Aorta (tissue), 5 donors: ENCODE results near the gene KLHL30. TPM values are rescaled to one million over a fixed set of nuclear protein-coding genes. Genes with fewer than 3 reads are reported as not detected.
"Not testable (repeated sequence)": the region's sequence is repeated elsewhere in the genome, so short reads cannot be mapped to it uniquely, and the experiment has no call there.

Experiments used
- ATAC-seq: fragments of 200-7000 bp; cut with Tn5 transposase; one replicate; pipeline ENCODE4 v1.9.1; 2022; ENCODE audit warnings: moderate library complexity; ENCODE audit not compliant: low FRiP score
- DNase-seq, 2 donors: peaks; one replicate each; pipeline ENCODE4 v3.0.0-alpha.2; 2020
- H3K27ac ChIP-seq, 2 donors: one replicate each; pipeline ENCODE4 v1.5.1; 2013; ENCODE audit warnings: low read length in 2 of 2, mild to moderate bottlenecking in 2 of 2, moderate library complexity in 2 of 2, control low read depth in 1 of 2, inconsistent platforms in 1 of 2, low read depth in 1 of 2
- H3K27me3 ChIP-seq, 2 donors: one replicate each; pipeline ENCODE4 v1.6.1; 2013; ENCODE audit warnings: control low read depth in 1 of 2, low read length in 1 of 2, mild to moderate bottlenecking in 1 of 2, moderate library complexity in 1 of 2; ENCODE audit not compliant: insufficient read depth in 2 of 2, control insufficient read depth in 1 of 2
- H3K36me3 ChIP-seq, 2 donors: one replicate each; pipeline ENCODE4 v1.6.1; 2013; ENCODE audit warnings: control low read depth in 1 of 2, low read length in 1 of 2, mild to moderate bottlenecking in 1 of 2; ENCODE audit not compliant: insufficient read depth in 2 of 2, control insufficient read depth in 1 of 2
- H3K4me1 ChIP-seq, 2 donors: one replicate each; pipeline ENCODE4 v1.6.1; 2013; ENCODE audit warnings: low read length in 2 of 2, control low read depth in 1 of 2, mild to moderate bottlenecking in 1 of 2, moderate library complexity in 1 of 2; ENCODE audit not compliant: insufficient read depth in 2 of 2, control insufficient read depth in 1 of 2
- H3K4me3 ChIP-seq, 2 donors: one replicate each; pipeline ENCODE4 v1.5.1; 2013; ENCODE audit warnings: low read length in 2 of 2, control low read depth in 1 of 2, mild to moderate bottlenecking in 1 of 2
- H3K9me3 ChIP-seq: one replicate; pipeline ENCODE4 v1.6.1; 2013; ENCODE audit warnings: mild to moderate bottlenecking, low read length; ENCODE audit not compliant: control insufficient read depth
- WGBS, 2 donors: extraction: QIAGEN DNeasy Blood & Tissue Kit; methylation state at CpG; one replicate each; pipeline ENCODE4 v1.1.7; 2013; 5-methylcytosine and 5-hydroxymethylcytosine counted together
- intact Hi-C, 2 donors: fragments of 100-400 bp; cut with DNase I; formaldehyde crosslinking; loops; one replicate each; pipeline versions ENCODE4 v1.14.2 to v1.15.0; 2022
- polyA plus RNA-seq, 2 donors: library from polyadenylated mRNA; stranded (reverse); fragments of 200-250 nt; gene quantifications; one replicate each; pipeline ENCODE4 v1.2.3, GENCODE V29; 2013
- total RNA-seq, 2 donors: library from RNA; stranded (reverse); fragmentation: NEBNext Ultra II Directional; extraction: Animal tissue kit (Norgen Biotek cat#: 25700); gene quantifications; one replicate each; pipeline ENCODE4 v1.2.1, GENCODE V29; 2021
- donor health status: healthy with polysubstance abuse.
- donor health status: Bipolar disorder and iron deficiency.
- donor health status: DM: no; HTN: no; CAD: no.
- donor health status: DM: no; HTN: no; CAD: no.
- donor health status: DM: yes; HTN: yes; CAD: no.

Gene KLHL30
- total and polyA plus RNA-seq, 4 donors, result 3.5 to 9.0 (median 6.7) TPM

DNA sequence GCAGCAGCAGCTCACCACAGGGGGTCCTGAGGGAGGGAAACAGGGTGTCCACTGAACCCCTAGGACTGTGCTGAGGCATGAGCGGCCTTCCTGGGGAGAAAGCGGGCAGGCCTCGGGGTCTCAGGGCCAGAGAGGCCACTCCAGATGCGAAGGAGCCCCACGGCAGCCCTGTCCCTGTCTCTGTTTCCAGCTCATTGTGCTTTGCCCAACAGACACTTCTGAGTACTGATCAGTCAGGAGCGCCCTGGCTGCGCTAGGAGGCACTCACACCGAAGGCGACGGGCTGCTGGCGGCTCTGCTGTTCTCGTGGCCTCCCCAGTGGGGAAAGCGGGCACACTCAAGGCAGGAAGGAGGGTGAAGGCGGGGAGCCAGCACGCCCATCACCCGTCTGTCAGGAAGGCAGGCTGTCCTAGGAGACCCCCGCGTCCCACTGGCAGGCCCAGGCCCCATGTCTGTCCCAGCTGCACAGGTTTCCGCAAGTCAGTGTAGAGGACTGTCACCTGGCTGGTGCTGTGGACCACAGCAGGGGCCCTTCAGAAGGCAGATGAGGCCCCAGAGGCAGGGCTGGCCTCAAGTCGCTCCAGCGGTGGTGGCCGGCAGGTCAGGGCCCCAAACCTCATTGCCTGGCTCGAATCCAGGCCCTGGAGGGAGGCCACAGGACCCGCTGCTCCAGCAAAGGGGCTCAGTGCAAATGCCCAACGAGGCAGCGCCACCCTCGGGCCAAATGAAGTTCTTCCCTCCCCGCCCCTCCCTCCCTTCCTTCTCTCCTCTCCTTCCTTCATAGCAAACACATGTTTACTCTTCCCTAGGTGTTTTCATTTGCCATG, 31.6 kb upstream of the KLHL30 start:
- Histone ChIP-seq H3K9me3 (no peaks in the 10 kb centered on the region), H3K4me3 (no peak overlapping the region), H3K27ac (no peak overlapping the region), H3K36me3 (no peaks in the 10 kb centered on the region), H3K4me1 (no peaks in the 10 kb centered on the region), H3K27me3 (no peaks in the 10 kb centered on the region)
- peak; percentile 49 to 72 for DNase-seq
- WGBS, 2 donors, result 84 to 88% methylated on average over 28 of the region's 28 CpGs
- ATAC-seq, result no peak
- intact Hi-C loops, result no loop called here

DNA sequence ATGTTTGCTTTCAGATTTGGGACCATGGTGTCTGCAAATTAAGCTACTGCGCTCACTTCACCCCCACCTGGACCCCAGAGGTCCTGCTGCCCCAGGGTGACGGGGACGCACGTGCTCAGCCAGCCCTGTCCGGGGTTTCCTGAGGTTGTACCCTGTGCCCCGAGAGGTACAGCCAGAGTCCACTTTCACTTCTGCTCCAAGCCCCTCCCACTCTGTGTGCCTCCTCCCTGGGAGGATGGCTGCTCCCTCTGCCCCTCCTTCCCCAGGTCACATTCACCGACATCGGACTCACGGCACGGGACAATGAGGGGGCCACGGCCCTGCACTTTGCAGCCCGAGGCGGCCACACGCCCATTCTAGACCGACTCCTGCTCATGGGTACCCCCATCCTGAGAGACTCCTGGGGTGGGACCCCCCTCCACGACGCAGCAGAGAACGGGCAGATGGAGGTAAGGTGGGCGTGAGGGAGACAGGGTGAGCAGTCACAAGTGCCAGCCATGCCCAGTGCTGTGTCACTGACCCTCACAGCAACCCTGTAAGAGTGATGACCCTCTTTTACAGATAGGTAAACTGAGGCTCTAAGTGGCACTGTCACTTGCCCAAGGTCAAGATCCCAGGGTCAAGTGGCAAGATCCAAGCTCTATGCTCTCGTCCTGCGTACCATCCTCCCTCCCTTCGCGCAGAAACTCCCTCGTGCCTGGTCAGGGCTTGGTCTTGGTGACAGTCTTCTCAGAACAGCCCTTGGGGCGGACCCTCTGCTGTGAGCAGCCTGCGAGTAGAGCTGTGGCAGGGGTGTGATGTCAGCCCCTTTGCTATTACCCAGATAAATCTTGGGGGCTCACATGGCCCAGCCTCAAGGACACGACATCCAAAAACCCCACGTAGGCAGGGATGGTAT, 30.7 kb upstream of the KLHL30 start:
- DNase-seq, result peak in 1 of 2 donors; percentile 46
- H3K27ac ChIP-seq, result no peak overlapping the region
- no peaks in the 10 kb centered on the region for H3K36me3 ChIP-seq
- H3K27me3 ChIP-seq, result no peaks in the 10 kb centered on the region
- peak; percentile 5 for ATAC-seq
- no peaks in the 10 kb centered on the region for H3K4me1 ChIP-seq
- intact Hi-C loops, result no loop called here
- H3K4me3 ChIP-seq, result no peak overlapping the region
- WGBS, 2 donors, result 90 to 92% methylated on average over 28 of the region's 28 CpGs
- H3K9me3 ChIP-seq, result no peaks in the 10 kb centered on the region

DNA sequence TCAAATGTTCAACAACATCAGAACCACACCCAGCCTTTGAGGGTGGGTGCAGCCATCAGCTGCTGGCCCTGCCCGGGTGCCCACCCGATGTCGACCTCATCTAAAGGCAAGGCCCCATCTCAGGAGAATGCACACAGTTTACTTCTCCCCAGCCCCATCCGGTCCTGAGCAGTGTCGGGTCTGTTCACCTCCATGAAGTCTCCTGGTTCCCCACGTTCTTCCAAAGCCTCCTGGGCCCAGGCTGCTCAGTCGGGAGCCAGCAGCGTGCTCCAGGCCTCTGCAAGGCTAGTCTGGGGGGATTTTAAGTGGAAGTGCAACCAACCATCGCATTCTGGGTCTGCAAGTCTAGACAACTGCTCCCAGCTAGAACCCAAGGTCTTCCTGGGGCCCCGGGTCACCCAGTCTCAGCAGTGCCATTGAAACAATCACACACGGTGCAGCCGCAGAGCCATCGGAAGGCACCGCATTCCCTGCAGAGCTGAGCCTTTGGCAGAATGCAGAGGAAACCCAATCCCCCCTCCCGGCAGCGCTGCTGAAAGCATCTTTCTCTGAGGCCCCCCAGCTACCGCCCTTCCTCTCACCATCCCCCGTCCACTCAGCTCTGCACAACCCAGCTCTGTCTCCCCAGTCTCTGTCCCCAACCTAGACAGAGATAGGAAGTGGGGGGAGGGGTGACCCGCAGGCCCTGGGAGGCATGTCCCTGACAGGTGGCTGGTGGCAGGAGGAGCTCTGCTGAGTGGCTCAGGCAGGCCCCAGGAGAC, 29.9 kb upstream of the KLHL30 start:
- Histone ChIP-seq H3K36me3 (no peaks in the 10 kb centered on the region), H3K4me1 (no peaks in the 10 kb centered on the region), H3K27me3 (no peaks in the 10 kb centered on the region), H3K4me3 (no peak overlapping the region), H3K9me3 (no peaks in the 10 kb centered on the region), H3K27ac (no peak overlapping the region)
- DNase-seq, result peak in 1 of 2 donors; percentile 47
- intact Hi-C loops, result no loop called here
- peak; percentile 24 for ATAC-seq
- WGBS, 2 donors, result 68 to 72% methylated on average over 19 of the region's 19 CpGs

DNA sequence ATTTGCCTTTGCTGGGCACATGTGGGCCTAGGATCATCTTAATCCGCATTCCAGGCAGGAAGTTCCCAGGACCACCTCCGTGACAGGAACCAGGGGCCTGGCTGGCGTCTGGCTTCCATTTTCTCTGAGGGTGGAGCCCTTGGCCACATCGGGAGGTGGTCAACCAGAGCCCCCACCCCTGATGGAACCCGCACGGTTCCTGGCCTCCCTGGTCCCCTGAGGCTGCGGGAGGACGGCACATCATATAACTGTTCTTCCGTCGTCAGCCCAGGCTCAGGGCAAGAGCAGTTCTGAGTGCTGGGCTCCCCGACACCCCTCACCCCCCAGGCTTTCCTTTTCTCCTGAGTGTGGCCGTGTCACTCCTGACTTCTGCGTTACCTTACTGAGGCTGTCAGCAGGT, 24.9 kb upstream of the KLHL30 start:
- no peaks in the 10 kb centered on the region for H3K4me1 ChIP-seq
- H3K27me3 ChIP-seq, result no peaks in the 10 kb centered on the region
- DNase-seq, result peak; percentile 25 to 35
- H3K36me3 ChIP-seq, result no peaks in the 10 kb centered on the region
- H3K27ac ChIP-seq, result no peak overlapping the region
- 90 to 94% methylated on average over 13 of the region's 13 CpGs for WGBS, 2 donors
- ATAC-seq, result no peak
- no peak overlapping the region for H3K4me3 ChIP-seq
- intact Hi-C loops, result no loop called here
- H3K9me3 ChIP-seq, result no peaks in the 10 kb centered on the region

DNA sequence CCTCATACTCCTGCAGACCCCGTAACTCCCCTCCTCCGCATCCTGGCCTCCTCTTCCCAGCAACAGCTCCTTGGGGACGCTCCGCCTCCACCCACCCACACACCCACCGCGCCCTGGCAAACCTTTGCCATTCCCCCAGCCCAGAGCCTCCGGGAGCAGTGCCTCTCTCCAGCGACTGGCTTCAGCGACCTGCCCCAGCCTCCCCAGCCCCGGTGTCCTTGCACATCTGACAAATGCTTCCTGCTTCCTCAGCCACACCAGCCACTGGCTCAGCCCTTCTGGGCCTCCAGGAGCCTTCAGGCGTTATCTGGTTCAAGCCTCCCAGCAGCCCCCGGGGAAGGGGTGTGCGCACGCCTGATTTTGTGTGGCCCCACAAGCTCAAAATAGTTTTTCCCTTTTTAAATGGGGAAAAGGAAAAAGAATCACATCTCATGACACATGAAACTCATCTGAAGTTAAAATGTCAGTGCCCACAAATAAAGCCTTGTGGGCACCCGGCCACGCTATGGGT, 24.1 kb upstream of the KLHL30 start:
- Histone ChIP-seq H3K9me3 (no peaks in the 10 kb centered on the region), H3K4me3 (no peak overlapping the region), H3K4me1 (no peaks in the 10 kb centered on the region), H3K27me3 (no peaks in the 10 kb centered on the region), H3K36me3 (no peaks in the 10 kb centered on the region), H3K27ac (no peak overlapping the region)
- ATAC-seq (no peak), DNase-seq (peak; percentile 26 to 67)
- intact Hi-C loops, result no loop called here
- 75 to 82% methylated on average over 16 of the region's 16 CpGs for WGBS, 2 donors

DNA sequence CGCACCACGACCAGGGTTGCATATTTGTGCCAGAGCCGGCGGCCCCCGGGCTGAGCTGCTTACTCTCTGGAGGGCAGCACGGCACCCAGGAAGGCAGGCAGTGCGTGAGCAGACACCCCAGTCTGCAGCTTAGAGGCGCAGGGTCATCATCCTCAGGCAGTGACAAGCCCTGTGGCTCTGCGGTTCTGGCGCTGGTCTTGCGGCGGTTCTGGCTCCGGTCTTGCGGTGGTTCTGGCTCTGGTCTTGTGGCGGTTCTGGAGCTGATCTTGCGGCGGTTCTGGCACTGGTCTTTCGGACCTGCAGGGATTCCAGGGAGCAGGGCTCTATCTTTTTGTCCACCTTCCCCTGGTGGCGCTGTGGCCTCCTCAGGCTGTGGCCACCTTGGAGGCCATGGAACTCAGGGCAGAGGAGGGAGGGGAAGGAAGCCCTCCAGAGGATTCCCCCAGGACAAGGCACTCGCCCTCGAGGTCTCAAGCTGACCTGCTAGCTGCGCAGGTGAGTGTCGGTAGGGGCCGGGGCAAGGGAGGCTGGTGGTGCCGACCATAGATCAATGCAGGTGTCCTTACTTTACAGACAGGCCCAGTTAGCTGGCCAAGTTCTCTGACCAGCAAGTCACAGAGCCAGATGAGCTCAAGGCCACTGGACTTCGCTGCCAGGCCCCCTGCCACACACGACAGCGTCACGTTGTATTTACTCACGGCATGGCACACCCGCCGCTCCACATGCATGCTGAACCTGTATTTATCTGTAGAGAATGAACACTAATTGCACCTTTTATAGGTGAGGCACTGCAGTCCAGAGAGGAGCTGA, 23.4 kb upstream of the KLHL30 start:
- Histone ChIP-seq H3K27me3 (no peaks in the 10 kb centered on the region), H3K4me1 (no peaks in the 10 kb centered on the region), H3K9me3 (no peaks in the 10 kb centered on the region), H3K27ac (no peak overlapping the region), H3K36me3 (no peaks in the 10 kb centered on the region), H3K4me3 (no peak overlapping the region)
- peak; percentile 26 to 51 for DNase-seq
- WGBS, 2 donors, result 90 to 91% methylated on average over 32 of the region's 32 CpGs
- intact Hi-C loops, result no loop called here
- peak; percentile 29 for ATAC-seq

DNA sequence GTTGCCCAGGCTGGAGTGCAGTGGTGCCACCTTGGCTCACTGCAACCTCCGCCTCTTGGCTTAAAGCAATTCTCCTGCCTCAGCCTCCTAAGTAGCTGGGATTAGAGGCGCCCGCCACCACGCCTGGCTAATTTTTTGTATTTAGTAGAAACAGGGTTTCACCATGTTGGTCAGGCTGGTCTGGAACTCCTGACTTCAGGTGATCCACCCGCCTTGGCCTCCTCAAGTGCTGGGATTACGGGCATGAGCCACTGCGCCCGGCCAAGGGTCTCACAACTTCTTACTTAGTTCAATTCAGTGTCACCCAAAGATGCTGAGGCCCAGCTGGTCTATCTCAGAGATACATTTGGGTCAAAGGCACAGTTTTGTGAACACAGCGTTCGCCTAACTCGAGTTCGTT, 22.8 kb upstream of the KLHL30 start:
- intact Hi-C loops, result loop anchor here in 1 of 2 donors (2.0 kb wide), 1 partner anchor 35 kb away; no protein-coding TSS in a partner anchor
- H3K4me1 ChIP-seq, H3K9me3 ChIP-seq, H3K4me3 ChIP-seq, H3K36me3 ChIP-seq, H3K27me3 ChIP-seq, H3K27ac ChIP-seq, ATAC-seq: not testable (repeated sequence)
- peak; percentile 9 to 68 for DNase-seq
- 97 to 98% methylated on average over 12 of the region's 12 CpGs for WGBS, 2 donors
